OCI-LY1 (cell line): ENCODE data around the gene PRR36.

Experiments
- H2AFZ ChIP-seq: fragments of 200-600 bp; sonication (generic), shearing (Covaris generic); 2 replicates; pipeline ENCODE4 v1.6.0; 2014; ENCODE audit warnings: antibody characterized with exemption, mild to moderate bottlenecking, low read length
- H3F3A ChIP-seq: fragments of 200-600 bp; sonication (generic), shearing (Covaris generic); 2 replicates; pipeline ENCODE4 v1.6.0; 2014; ENCODE audit warnings: mild to moderate bottlenecking, antibody characterized with exemption, low read length, moderate library complexity; ENCODE audit not compliant: insufficient read depth
- H3K27ac ChIP-seq: fragments of 200-600 bp; sonication (generic); 2 replicates; pipeline ENCODE4 v1.5.1; 2014; ENCODE audit warnings: low read length, mixed run types, mild to moderate bottlenecking, low read depth; ENCODE audit not compliant: poor library complexity, severe bottlenecking
- H3K27me3 ChIP-seq: fragments of 200-600 bp; sonication (generic); 2 replicates; pipeline ENCODE4 v1.6.0; 2014; ENCODE audit warnings: antibody characterized with exemption, mild to moderate bottlenecking, low read length, moderate library complexity; ENCODE audit not compliant: insufficient read depth
- H3K36me3 ChIP-seq: fragments of 200-600 bp; sonication (generic); 2 replicates; pipeline ENCODE4 v1.6.1; 2014; ENCODE audit warnings: mild to moderate bottlenecking, antibody characterized with exemption, low read length, moderate library complexity, mixed read lengths; ENCODE audit not compliant: insufficient read depth
- H3K4me1 ChIP-seq: fragments of 200-600 bp; sonication (generic); 2 replicates; pipeline ENCODE4 v1.5.1; 2014; ENCODE audit warnings: mild to moderate bottlenecking, low read length, moderate library complexity; ENCODE audit not compliant: insufficient read depth, severe bottlenecking
- H3K4me2 ChIP-seq: fragments of 200-600 bp; sonication (generic), shearing (Covaris generic); 2 replicates; pipeline ENCODE4 v1.6.1; 2014; ENCODE audit warnings: low read length
- H3K4me3 ChIP-seq: fragments of 200-600 bp; sonication (generic); 2 replicates; pipeline ENCODE4 v1.5.1; 2014; ENCODE audit warnings: low read length, low read depth, mild to moderate bottlenecking, mixed read lengths; ENCODE audit not compliant: poor library complexity, severe bottlenecking
- H3K79me2 ChIP-seq: fragments of 200-600 bp; shearing (Covaris generic); 2 replicates; pipeline ENCODE4 v1.6.1; 2016; ENCODE audit warnings: mixed run types, low read length, mixed read lengths; ENCODE audit not compliant: insufficient read depth
- H3K9ac ChIP-seq: fragments of 200-600 bp; sonication (generic), shearing (Covaris generic); 2 replicates; pipeline ENCODE4 v1.6.1; 2014; ENCODE audit warnings: mild to moderate bottlenecking, low read length, mixed read lengths
- H3K9me2 ChIP-seq: fragments of 200-600 bp; sonication (generic), shearing (Covaris generic); 2 replicates; pipeline ENCODE4 v1.6.1; 2014; ENCODE audit warnings: low read depth, mild to moderate bottlenecking, low read length, mixed read lengths
- H3K9me3 ChIP-seq: fragments of 200-600 bp; shearing (Covaris generic); 2 replicates; pipeline ENCODE4 v1.6.1; 2014; ENCODE audit warnings: low read length, mixed read lengths
- H4K20me1 ChIP-seq: fragments of 200-600 bp; sonication (generic), shearing (Covaris generic); 2 replicates; pipeline ENCODE4 v1.6.0; 2016; ENCODE audit warnings: mild to moderate bottlenecking, low read length; ENCODE audit not compliant: insufficient read depth
- EZH2 ChIP-seq: fragments of 200-600 bp; sonication (generic), shearing (Covaris generic); IDR thresholded peaks from 2 replicates; pipeline ENCODE4 v1.8.0; 2017; ENCODE audit warnings: borderline replicate concordance, mixed run types, mild to moderate bottlenecking, antibody characterized with exemption, low read length, moderate library complexity, mixed read lengths
- TF ChIP-seq, protein P1 (sequence below): fragments of 200-600 bp; sonication (generic), shearing (Covaris generic); IDR thresholded peaks from 2 replicates; pipeline ENCODE4 v1.5.1; 2017; ENCODE audit warnings: mild to moderate bottlenecking, antibody characterized with exemption, low read length, moderate library complexity, mixed read lengths

The PRR36 gene

DNA sequence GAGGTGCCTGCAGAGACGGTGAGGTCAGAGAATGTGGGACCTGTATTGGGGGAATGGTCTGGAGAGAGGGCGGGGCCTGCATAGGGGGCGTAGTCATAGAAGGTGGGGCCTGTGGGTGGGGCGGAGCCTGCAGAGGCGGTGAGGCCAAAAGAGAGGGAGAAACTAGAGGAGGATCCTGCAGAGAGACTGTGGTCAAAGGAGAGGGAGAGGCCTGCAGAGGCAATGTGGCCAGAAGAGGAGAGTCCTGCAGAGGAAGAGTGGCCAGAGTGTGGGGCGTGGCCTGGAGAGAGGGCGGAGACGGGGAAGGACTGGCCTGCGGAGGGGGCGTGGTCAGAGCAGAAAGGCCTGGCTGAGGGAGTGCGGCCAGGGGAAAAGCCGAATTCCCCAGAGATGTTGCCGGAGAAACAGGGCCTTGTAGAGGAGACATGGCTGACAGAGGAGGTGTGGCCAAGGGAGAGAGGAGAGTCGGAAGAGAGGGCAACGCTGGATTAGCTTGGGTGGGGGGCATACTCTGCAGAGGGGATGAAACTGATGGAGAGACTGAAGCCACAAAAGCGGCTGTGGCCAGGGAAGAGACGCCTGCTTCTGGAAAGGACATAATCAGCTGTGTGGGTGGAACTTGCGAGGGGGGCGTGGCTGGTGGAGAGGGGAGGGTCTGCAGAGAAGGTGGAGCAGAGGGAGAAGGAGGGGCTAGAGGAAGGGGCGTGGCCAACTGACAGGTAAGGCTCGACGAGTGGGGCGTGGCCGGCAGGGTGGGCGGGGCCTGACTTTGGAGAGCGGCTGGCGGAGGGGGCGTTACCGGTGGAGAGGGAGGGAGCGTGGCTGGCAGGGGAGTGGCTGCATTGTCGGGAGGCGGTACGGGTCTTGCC, 2.5 kb downstream of the PRR36 start:
- Histone ChIP-seq H3K9me3 (no peaks in the 10 kb centered on the region), H3K9me2 (no peaks in the 10 kb centered on the region), H3K27me3 (no peaks in the 10 kb centered on the region), H3K36me3 (no peaks in the 10 kb centered on the region), H3K79me2 (no peaks in the 10 kb centered on the region), H3K27ac (no peak overlapping the region), H3F3A (0 out of 2 replicates have a peak, but pooled peaks cover 3% of the 10 kb centered on the region), H4K20me1 (no peaks in the 10 kb centered on the region), H3K4me1 (peaks cover 14% of the 10 kb centered on the region), H2AFZ (no peak overlapping the region), H3K4me3 (no peak overlapping the region), H3K9ac (no peak overlapping the region), H3K4me2 (no peak overlapping the region)
- TF ChIP-seq EZH2: no peak
- TF ChIP-seq, protein P1, sequence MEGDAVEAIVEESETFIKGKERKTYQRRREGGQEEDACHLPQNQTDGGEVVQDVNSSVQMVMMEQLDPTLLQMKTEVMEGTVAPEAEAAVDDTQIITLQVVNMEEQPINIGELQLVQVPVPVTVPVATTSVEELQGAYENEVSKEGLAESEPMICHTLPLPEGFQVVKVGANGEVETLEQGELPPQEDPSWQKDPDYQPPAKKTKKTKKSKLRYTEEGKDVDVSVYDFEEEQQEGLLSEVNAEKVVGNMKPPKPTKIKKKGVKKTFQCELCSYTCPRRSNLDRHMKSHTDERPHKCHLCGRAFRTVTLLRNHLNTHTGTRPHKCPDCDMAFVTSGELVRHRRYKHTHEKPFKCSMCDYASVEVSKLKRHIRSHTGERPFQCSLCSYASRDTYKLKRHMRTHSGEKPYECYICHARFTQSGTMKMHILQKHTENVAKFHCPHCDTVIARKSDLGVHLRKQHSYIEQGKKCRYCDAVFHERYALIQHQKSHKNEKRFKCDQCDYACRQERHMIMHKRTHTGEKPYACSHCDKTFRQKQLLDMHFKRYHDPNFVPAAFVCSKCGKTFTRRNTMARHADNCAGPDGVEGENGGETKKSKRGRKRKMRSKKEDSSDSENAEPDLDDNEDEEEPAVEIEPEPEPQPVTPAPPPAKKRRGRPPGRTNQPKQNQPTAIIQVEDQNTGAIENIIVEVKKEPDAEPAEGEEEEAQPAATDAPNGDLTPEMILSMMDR: no peak

DNA sequence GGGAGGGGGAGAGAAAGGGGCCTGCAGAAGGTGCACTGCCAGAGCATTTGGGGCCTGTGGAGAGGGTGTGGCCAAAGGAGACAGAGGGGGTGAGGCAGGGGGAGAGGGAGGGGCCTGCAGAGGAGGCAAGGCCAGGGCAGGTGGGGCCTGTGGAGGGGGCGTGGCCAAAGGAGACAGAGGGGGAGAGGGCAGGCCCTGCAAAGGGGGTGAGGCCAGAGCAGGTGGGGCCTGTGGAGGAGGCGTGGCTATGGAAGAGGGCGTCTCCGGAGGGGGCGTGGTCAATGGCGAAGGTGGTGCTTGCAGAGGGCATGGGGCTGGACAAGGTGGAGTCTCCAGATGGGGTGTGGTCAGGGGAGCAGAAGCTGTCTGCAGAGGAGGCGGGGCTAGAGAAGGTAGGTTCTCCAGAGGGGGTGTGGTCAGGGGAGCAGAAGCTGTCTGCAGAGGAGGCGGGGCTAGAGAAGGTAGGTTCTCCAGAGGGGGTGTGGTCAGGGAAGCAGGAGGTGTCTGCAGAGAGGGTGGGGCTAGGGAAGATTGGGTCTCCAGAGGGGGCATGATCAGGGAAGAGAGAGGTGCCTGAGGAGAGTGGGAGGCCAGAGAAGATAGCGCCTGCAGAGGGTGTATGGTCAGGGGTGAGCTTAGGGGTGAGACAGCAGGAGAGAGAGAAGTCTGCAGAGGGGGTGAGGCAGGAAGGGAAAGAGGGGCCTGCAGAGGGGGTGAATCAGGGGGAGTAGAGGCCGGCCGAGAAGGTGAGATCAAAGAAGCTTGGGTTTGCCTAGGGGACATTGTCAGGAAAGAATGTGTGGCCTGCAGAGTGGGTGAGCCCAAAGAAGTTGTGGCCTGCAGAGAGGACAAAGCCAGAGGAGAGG, 3.4 kb downstream of the PRR36 start:
- Histone ChIP-seq H3K4me2 (no peak overlapping the region), H3K79me2 (no peaks in the 10 kb centered on the region), H3K36me3 (no peaks in the 10 kb centered on the region), H3K9me3 (no peaks in the 10 kb centered on the region), H3K4me3 (no peak overlapping the region), H3K27ac (no peak overlapping the region), H3K9me2 (no peaks in the 10 kb centered on the region), H3K9ac (no peak overlapping the region), H3F3A (0 out of 2 replicates have a peak, but pooled peaks cover 3% of the 10 kb centered on the region), H3K4me1 (peaks cover 14% of the 10 kb centered on the region), H4K20me1 (no peaks in the 10 kb centered on the region), H3K27me3 (no peaks in the 10 kb centered on the region), H2AFZ (no peak overlapping the region)
- TF ChIP-seq, protein P1: no peak
- TF ChIP-seq EZH2: no peak

DNA sequence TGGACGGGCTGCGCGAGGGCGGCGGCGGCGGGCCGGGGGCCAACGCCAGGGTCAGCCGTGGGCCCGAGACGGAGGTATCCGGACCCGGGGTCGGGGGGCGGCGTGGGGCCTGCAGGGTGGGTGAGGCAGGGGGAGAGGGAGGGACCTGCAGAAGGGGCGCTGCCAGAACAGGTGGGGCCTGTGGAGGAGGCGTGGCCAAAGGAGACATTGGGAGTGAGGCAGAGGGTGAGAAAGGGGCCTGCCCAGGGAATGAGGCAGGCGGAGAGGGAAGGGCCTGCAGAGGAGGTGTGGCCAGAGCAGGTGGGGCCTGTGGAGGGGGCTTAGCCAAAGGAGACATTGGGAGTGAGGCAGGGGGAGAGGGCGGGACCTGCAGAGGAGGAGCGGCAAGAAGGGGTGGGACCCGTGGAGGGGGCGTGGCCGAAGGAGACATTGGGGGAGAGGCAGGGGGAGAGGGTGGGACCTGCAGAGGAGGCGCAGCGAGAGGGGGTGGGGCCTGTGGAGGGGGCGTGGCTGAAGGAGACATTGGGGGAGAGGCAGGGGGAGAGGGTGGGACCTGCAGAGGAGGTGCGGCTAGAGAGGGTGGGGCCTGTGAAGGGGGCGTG, 4.2 kb downstream of the PRR36 start:
- peak overlapping the region; percentile 73 for H3K4me2 ChIP-seq
- H3K79me2 ChIP-seq: no peaks in the 10 kb centered on the region
- H2AFZ ChIP-seq: no peak overlapping the region
- H3K27me3 ChIP-seq: no peaks in the 10 kb centered on the region
- H3K27ac ChIP-seq: no peak overlapping the region
- H3K4me1 ChIP-seq: peaks cover 18% of the 10 kb centered on the region
- no peak overlapping the region; the same call in 1 of the 2 replicates for H3K9ac ChIP-seq
- peak overlapping the region; percentile 56 for H3K4me3 ChIP-seq
- no peak for TF ChIP-seq EZH2
- TF ChIP-seq, protein P1: no peak
- 0 out of 2 replicates have a peak, but pooled peaks cover 3% of the 10 kb centered on the region for H3F3A ChIP-seq
- no peaks in the 10 kb centered on the region for H3K36me3 ChIP-seq
- no peaks in the 10 kb centered on the region for H4K20me1 ChIP-seq
- H3K9me3 ChIP-seq: no peaks in the 10 kb centered on the region
- H3K9me2 ChIP-seq: no peaks in the 10 kb centered on the region
